Activated naive CD8-positive, alpha-beta T cell treated with anti-CD3 and anti-CD28 coated beads for 36 hours (primary cell): ENCODE data around the gene DOCK11. TPM values are rescaled to one million over a fixed set of nuclear protein-coding genes. Genes with fewer than 3 reads are reported as not detected.

Experiments used
- DNase-seq: peaks from one replicate; pipeline ENCODE4 v3.0.0; 2021
- H3K27ac Mint-ChIP-seq: one replicate; pipeline ENCODE4 v1.8.0; 2022; ENCODE audit warnings: mild to moderate bottlenecking, moderate library complexity, mixed read lengths
- H3K27me3 Mint-ChIP-seq: one replicate; pipeline ENCODE4 v1.8.0; 2022; ENCODE audit warnings: mild to moderate bottlenecking, mixed read lengths
- H3K36me3 Mint-ChIP-seq: one replicate; pipeline ENCODE4 v1.8.0; 2021; ENCODE audit warnings: mild to moderate bottlenecking, mixed read lengths
- H3K4me1 Mint-ChIP-seq: one replicate; pipeline ENCODE4 v1.8.0; 2021; ENCODE audit warnings: mixed read lengths
- H3K4me3 Mint-ChIP-seq: one replicate; pipeline ENCODE4 v1.8.0; 2022; ENCODE audit warnings: mild to moderate bottlenecking, moderate library complexity, mixed read lengths
- H3K9me3 Mint-ChIP-seq: one replicate; pipeline ENCODE4 v1.8.0; 2022; ENCODE audit warnings: mixed read lengths
- total RNA-seq, 2 experiments: library from RNA; stranded (reverse); gene quantifications; one replicate each; pipeline ENCODE4 v1.2.3, GENCODE V29; 2021

Gene DOCK11
- total RNA-seq, 2 experiments from 2014 or later, result 44.7 to 47.3 TPM

DNA sequence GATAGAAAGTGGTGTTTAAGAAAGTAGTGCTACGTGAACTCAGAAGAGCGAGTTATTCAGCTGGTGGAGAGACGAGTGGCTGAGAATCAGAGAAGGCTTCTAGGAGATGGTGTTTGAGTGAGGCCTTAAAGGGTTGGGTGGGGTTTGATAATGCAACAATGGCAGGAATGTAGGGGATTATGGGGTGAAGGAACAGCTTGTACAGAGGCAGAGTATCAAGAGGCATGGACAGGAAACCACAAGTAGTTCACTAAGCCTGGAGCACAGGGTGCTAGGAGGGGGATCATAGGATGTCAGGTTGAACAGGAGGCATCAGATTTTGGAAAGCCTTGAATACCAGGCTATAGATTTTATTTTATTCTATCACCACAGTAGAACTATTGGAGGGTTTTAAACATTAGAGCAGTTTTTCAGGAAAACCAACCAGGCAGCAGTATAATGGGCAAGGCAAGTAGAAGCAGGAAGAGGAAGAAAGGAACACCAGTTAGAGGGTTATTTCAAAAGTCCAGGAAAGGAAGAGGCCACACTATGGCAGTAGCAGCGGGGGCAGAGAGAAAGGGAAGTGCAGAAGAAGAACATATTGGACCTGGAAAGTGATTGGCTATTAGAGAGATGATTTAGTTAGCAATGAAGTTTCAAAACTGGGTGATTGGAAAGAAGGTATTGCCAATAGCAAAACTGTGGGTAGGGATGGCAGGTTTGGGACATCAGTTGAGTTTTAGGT lies 99.2 kb downstream of the DOCK11 start:
- DNase-seq, result no peak
- no peaks in the 10 kb centered on the region for H3K27me3 Mint-ChIP-seq
- peaks cover 7% of the 10 kb centered on the region for H3K4me1 Mint-ChIP-seq
- H3K27ac Mint-ChIP-seq, result peak overlapping the region; percentile 32
- no peak overlapping the region for H3K4me3 Mint-ChIP-seq
- peaks cover 10% of the 10 kb centered on the region for H3K36me3 Mint-ChIP-seq
- no peaks in the 10 kb centered on the region for H3K9me3 Mint-ChIP-seq

DNA sequence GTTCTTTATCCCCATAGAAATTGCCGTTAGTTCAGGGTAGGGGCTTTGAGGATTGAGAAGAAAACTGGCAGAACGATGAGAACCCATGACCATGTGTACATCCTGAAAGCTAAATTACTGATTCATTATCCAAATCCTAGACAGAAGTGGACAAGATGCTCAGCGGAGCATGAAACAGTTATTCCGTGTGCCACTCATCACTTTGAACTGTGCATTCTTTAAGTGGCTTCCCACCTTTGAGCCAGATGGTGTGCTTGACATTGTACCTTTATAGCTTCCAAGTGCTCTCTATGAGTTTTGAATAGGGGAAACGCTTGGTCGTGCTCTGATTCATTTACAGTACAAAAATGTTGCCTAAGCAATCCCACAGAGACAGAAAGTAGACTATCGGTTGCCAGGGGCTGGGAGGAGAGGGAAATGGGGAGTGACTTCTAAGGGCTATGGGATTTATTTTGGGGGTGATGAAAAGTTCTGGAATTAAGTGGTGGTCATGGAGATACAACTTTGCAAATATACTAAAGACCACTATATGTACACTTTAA lies 100.0 kb downstream of the DOCK11 start:
- peaks cover 8% of the 10 kb centered on the region for H3K36me3 Mint-ChIP-seq
- H3K4me3 Mint-ChIP-seq, result no peak overlapping the region
- no peak overlapping the region for H3K27ac Mint-ChIP-seq

DNA sequence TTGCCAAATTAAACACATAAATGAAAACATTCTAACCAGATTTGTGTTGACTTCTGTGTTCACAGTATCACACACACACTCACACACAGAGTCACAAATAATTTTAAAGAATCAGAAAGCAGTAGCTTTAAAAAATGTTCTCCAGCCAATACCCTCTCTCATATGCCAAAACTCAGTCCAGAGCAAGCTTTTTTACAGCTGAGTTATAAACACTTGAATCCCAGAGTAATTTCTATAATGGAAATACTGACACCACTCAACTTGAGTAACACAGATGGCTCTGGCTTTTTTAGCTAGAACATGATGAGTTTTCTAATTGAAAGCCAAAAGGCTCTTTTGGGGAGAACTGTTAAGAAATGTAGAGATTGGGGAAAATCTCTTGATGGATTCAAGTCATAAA lies 100.8 kb downstream of the DOCK11 start:
- Mint-ChIP-seq H3K27me3 (no peaks in the 10 kb centered on the region), H3K9me3 (no peaks in the 10 kb centered on the region), H3K4me1 (peaks cover 10% of the 10 kb centered on the region), H3K36me3 (peaks cover 4% of the 10 kb centered on the region), H3K4me3 (no peak overlapping the region), H3K27ac (peak overlapping the region; percentile 34)
- no peak for DNase-seq

More for the DNA sequence above, 100.0 kb downstream of the DOCK11 start:
- no peaks in the 10 kb centered on the region for H3K27me3 Mint-ChIP-seq
- H3K4me1 Mint-ChIP-seq, result peaks cover 7% of the 10 kb centered on the region
- DNase-seq, result no peak
- H3K9me3 Mint-ChIP-seq, result no peaks in the 10 kb centered on the region

DNA sequence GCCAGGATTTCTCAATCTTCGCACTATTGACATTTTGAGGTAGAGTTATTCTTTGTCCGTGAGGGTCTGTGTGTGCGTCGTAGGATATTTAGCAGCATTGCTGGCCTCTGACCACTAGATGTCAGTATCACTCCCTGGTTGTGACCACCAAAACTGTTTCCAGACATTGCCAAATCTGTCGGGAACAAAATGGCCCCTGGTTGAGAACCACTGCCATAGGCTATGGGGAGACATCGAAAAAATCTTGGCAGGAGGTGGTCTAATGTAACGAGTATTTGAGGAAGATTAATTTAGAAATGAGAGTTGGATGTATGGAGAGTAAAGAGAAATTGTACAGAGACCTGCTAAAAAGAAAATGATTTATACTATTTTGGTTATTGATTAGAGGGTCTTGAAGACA lies 108.4 kb downstream of the DOCK11 start:
- no peaks in the 10 kb centered on the region for H3K27me3 Mint-ChIP-seq
- H3K4me1 Mint-ChIP-seq, result peaks cover 20% of the 10 kb centered on the region
- H3K36me3 Mint-ChIP-seq, result peaks cover 8% of the 10 kb centered on the region
- peak; percentile 12 for DNase-seq
- peak overlapping the region; percentile 71 for H3K27ac Mint-ChIP-seq
- H3K9me3 Mint-ChIP-seq, result no peaks in the 10 kb centered on the region
- no peak overlapping the region for H3K4me3 Mint-ChIP-seq

DNA sequence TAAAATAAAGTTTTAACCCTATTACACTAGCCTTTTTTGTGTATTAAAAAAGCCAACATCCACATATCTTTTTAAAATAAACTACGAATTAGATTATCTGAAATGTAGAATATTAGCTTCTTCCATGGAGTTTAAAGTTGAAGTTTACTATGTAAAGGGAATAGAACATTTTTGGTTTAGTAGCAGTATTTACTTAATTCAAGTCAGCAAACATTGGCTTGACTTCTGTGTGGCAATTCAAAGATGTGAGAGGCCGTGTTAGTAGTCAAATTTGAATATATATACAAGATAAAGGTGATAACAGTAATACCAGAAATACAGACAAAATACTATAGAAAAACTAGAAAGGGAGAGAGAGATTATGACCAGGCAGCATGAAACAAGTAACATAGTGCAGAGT lies 116.7 kb downstream of the DOCK11 start:
- H3K4me1 Mint-ChIP-seq, result no peaks in the 10 kb centered on the region
- no peak for DNase-seq
- peaks cover 8% of the 10 kb centered on the region for H3K36me3 Mint-ChIP-seq
- no peak overlapping the region for H3K4me3 Mint-ChIP-seq
- no peak overlapping the region for H3K27ac Mint-ChIP-seq
- no peaks in the 10 kb centered on the region for H3K9me3 Mint-ChIP-seq
- no peaks in the 10 kb centered on the region for H3K27me3 Mint-ChIP-seq

DNA sequence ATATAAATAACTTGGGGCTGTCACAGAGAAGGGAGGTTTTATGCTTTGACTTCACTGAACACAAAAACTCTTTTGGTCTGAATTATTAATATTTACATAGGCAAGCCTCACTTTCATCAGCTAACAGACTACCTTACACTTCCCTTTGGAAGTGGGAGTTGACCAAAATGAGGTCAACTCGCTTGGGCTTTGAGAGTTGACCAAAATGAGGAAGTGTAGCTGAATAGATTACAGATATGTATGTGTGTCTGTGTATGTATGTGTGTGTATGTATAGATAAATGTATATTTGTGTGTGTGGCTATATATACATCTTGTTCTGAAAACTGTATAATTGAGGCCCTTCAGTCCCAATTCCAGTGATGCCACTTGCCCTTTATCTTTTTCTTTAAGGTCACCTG lies 118.5 kb downstream of the DOCK11 start:
- Mint-ChIP-seq H3K9me3 (no peaks in the 10 kb centered on the region), H3K27me3 (no peaks in the 10 kb centered on the region), H3K4me1 (no peaks in the 10 kb centered on the region), H3K27ac (no peak overlapping the region), H3K36me3 (peaks cover 8% of the 10 kb centered on the region), H3K4me3 (no peak overlapping the region)
- no peak for DNase-seq

DNA sequence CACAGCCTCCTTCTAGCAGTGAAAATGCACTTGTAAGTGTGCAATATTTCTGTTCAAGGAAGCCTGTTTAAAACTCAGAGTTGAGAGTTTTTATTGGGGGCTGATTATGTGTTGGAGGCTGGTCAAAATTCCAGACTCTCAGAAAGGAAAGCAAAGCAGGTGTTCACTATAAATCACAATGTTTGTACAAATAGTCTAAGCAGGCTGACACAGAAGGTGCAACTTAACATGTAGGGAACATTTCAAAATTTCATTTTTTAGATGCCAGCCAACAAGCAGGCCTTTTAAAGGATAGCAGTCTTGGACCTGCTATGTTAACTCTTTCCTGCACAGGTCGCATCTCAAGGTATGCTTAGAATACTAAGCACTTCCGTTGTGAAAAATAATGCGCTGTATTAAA lies 119.5 kb downstream of the DOCK11 start:
- H3K4me1 Mint-ChIP-seq, result no peaks in the 10 kb centered on the region
- DNase-seq, result no peak
- H3K9me3 Mint-ChIP-seq, result no peaks in the 10 kb centered on the region
- H3K4me3 Mint-ChIP-seq, result no peak overlapping the region
- peaks cover 7% of the 10 kb centered on the region for H3K36me3 Mint-ChIP-seq
- H3K27ac Mint-ChIP-seq, result no peak overlapping the region
- H3K27me3 Mint-ChIP-seq, result no peaks in the 10 kb centered on the region

DNA sequence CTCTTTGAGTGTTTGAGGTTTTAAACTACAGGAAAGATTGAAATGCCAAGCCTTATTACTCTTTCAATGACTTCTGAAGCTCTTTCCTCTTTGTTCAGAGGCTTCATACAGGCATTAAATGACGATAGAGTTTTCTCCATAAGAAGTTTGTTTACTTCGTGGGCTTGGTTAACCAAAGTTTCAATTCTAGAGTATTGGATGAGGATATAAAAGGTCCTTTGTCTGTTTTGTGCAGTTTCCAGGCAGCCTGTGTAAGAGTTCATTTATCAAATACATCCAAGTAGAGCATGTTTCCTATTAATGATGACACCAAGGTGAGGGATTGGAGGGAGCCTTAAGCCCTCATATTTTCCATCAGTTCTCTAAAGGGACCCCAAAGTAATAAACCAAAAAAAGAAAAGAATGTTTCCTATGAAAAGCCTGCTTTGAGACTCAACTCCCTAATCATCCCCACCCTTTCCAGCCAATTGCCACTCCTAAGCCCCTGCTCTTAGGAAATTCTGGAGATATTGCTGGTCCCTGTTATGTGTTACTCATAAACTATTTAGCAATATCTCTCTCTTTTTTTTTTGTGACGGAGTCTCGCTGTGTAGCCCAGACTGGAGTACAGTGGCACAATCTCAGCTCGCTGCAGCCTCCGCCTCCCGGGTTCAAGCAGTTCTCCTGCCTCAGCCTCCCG lies 125.6 kb downstream of the DOCK11 start:
- no peaks in the 10 kb centered on the region for H3K9me3 Mint-ChIP-seq
- H3K4me3 Mint-ChIP-seq, result no peak overlapping the region
- DNase-seq, result no peak
- H3K27ac Mint-ChIP-seq, result no peak overlapping the region
- H3K4me1 Mint-ChIP-seq, result peaks cover 3% of the 10 kb centered on the region
- H3K36me3 Mint-ChIP-seq, result no peaks in the 10 kb centered on the region
- no peaks in the 10 kb centered on the region for H3K27me3 Mint-ChIP-seq

DNA sequence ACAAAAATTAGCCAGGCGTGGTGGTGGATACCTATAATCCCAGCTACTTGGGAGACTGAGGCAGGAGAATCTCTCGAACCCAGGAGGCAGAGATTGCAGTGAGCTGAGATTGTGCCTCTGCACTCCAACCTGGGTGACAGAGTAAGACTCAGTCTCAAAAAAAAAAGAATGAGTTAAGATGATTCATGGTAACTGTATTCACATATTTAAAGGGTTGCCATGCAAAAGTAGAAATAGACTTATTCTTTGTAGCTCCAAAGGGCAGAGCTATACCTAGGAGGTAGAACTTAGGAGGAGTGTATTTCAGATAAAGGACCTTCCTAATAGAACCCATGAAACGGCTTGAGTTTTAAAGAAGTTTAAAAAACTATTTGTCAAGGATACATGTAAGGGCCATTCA lies 127.4 kb downstream of the DOCK11 start:
- Mint-ChIP-seq H3K27ac (no peak overlapping the region), H3K9me3 (no peaks in the 10 kb centered on the region), H3K36me3 (no peaks in the 10 kb centered on the region), H3K27me3 (no peaks in the 10 kb centered on the region), H3K4me1 (peaks cover 3% of the 10 kb centered on the region), H3K4me3 (no peak overlapping the region)
- no peak for DNase-seq

DNA sequence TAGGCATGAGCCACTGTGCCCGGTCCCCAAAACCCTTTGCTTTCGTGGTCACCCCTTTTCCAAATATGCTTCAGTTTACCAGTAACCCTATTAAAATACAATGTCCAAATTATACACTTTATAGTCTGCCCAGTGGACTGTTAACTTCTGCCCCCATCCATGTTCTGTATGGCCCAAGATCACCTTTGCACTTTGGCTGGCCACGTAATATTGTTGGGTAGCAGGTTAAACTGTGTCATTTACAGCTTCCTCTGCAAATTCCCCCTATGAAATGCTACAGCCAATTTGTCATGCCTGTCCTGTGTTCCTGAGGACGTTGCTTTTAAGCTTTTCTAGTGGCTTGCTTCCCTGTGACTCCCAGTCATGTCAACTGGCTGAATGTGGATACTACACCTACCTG lies 130.7 kb downstream of the DOCK11 start:
- Mint-ChIP-seq H3K27ac (peak overlapping the region; percentile 47), H3K27me3 (no peaks in the 10 kb centered on the region), H3K36me3 (no peaks in the 10 kb centered on the region), H3K4me3 (no peak overlapping the region), H3K4me1 (peaks cover 3% of the 10 kb centered on the region), H3K9me3 (no peaks in the 10 kb centered on the region)
- DNase-seq, result no peak

DNA sequence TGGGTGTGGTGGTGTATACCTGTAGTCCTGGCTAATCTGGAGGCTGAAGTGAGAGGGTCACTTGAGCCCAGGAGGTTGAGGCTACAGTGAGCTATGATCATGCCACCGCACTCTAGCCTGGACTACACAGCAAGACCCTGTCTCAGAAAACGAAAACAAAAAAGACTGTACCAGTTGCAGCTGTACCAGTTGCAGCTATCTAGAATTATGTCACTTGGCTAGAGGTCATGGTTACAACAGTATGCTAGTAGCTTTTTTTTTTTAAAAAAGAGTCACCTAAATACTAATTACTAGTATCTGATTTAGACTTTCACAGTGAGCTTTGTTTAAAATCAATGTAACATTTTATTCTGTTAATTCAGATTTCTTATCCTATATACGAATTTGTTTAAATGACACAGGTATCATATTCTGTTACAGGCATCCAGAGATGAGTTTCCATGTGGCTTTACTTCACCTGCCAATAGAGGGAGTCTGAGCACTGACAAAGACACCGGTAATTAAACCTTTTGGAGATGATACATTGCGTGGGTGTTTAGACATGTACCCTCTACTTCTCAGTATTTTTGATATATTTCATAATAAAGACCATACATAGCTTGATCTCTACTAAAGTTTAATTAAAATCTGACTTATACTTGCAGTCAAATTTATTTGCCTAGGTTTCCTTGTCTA lies 131.6 kb downstream of the DOCK11 start:
- Mint-ChIP-seq H3K27me3 (no peaks in the 10 kb centered on the region), H3K36me3 (peaks cover 4% of the 10 kb centered on the region), H3K9me3 (no peaks in the 10 kb centered on the region), H3K27ac (peak overlapping the region; percentile 8), H3K4me3 (no peak overlapping the region), H3K4me1 (peaks cover 3% of the 10 kb centered on the region)
- no peak for DNase-seq

DNA sequence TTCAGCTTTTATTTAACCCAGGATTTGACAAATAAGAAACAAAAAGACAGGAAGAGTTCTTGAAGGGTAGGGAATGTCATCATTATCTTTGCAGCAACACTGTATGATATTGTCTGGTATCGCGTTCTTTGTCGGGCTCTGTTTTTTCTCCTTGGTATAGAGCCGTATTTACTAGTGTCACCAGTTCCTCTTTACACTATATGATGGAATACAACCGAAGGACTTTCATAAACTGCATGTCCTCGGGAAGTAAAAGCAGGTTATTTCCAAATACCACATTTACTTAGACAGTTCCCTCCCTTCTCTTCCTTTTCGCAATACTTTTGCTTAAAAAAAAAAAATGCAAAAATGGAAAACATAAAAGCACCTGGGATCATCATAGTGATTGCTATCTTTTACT lies 135.2 kb downstream of the DOCK11 start:
- Mint-ChIP-seq H3K27ac (no peak overlapping the region), H3K4me3 (no peak overlapping the region), H3K36me3 (peaks cover 10% of the 10 kb centered on the region), H3K4me1 (peaks cover 4% of the 10 kb centered on the region), H3K27me3 (no peaks in the 10 kb centered on the region), H3K9me3 (no peaks in the 10 kb centered on the region)
- DNase-seq, result no peak

DNA sequence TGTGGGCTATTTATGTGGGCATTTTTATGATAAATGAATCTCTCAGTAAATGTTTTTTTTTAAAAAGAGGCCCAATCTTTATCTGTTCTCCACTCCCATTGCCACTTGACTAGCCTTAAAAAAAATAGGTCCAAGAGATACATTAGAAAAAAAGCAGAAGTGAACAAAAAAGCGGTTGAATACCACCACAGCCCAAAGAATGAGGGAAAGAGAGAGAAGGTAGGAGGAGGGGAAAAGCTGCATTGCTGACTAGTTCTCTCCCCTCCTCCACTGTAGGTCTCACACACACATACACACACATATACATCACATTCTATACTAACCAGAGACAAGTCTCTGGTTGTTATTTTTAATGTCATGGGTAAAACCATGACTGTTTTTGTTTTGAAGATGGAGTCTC lies 136.0 kb downstream of the DOCK11 start:
- Mint-ChIP-seq H3K4me3 (no peak overlapping the region), H3K27me3 (no peaks in the 10 kb centered on the region), H3K9me3 (no peaks in the 10 kb centered on the region), H3K4me1 (peaks cover 3% of the 10 kb centered on the region), H3K36me3 (peaks cover 10% of the 10 kb centered on the region), H3K27ac (no peak overlapping the region)
- no peak for DNase-seq

DNA sequence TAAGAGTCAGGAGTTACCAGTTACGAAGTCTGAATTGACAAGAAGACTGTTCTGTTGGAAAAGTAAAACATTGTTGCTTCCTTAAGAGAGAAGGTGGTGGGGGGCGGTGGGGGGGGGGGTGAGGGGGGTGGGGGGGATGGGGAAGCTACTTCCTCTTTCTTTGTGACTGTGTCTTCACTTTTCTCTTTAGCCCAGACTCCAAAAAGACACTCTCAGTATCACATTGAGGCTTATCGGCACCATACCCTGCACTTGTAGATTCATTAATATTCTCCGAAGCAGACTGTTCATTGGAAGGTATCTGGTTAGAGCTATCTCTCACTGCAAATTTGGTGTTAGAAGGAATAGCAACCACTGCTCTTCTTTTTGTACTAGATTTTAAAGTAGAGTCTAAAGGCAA lies 137.2 kb downstream of the DOCK11 start:
- peaks cover 3% of the 10 kb centered on the region for H3K4me1 Mint-ChIP-seq
- no peak for DNase-seq
- H3K4me3 Mint-ChIP-seq, result no peak overlapping the region
- no peaks in the 10 kb centered on the region for H3K27me3 Mint-ChIP-seq
- H3K9me3 Mint-ChIP-seq, result no peaks in the 10 kb centered on the region
- H3K36me3 Mint-ChIP-seq, result peaks cover 10% of the 10 kb centered on the region
- no peak overlapping the region for H3K27ac Mint-ChIP-seq

DNA sequence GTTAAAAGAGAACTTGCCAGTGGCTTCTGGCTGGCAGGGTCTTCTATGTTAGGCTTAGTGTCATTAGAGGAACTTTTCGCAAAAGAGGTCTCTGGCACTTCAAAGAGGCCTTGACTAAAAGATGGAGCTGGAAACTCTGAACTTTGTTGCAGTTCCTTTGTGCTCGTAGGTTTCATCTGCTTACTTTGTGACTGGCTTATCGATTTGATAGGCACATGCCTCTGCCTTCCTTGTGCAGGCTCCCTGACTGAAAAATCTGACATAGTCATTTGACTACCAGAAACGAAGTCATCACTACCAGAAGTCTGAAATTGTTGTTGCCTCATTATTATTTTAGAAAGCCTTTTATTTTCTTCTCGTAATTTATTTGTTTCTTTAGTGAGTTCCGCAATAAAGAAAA lies 137.9 kb downstream of the DOCK11 start:
- Mint-ChIP-seq H3K27ac (no peak overlapping the region), H3K4me3 (no peak overlapping the region), H3K27me3 (no peaks in the 10 kb centered on the region), H3K36me3 (peaks cover 10% of the 10 kb centered on the region), H3K4me1 (peaks cover 3% of the 10 kb centered on the region), H3K9me3 (no peaks in the 10 kb centered on the region)
- no peak for DNase-seq
